GM21786 (cell line): Measurements from ENCODE around the gene MED7.
"Not testable (repeated sequence)": the region's sequence is repeated elsewhere in the genome, so short reads cannot be mapped to it uniquely, and the experiment has no call there.

Experiments
- ATAC-seq: cut with Tn5 transposase; IDR thresholded peaks from one replicate; pipeline ENCODE4 v1.9.1; 2021; ENCODE audit not compliant: unreplicated experiment

The MED7 gene, protein sequence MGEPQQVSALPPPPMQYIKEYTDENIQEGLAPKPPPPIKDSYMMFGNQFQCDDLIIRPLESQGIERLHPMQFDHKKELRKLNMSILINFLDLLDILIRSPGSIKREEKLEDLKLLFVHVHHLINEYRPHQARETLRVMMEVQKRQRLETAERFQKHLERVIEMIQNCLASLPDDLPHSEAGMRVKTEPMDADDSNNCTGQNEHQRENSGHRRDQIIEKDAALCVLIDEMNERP

GRCh38 chr5:157142317-157143126, at the start of gene MED7:
MED7 (minus strand) TSS chr5:157142865; CDS start chr5:157139431, 3,434 bp downstream.
- peak; percentile 100 for ATAC-seq

GRCh38 chr5:157189223-157189622, 46.6 kb upstream of the MED7 start:
- peak; percentile 89 for ATAC-seq

DNA sequence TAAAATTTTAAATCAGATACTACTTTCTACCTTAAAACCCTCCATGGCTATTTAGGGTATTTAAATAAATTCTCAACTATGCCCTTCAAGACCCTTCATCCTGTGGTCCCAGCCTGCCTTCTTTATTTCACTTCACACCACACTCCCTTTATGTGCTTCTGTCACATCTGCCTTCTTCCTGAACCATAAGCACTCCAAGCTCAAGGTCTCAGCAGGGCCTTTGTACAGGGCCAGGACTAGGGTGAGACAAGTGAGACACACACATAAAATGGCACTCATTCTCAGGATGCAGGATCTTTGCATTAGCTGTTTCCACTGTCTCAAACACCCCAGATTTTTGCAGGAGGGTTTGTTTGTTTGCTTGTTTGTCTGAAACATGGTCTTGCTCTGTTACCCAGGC, 45.6 kb upstream of the MED7 start:
- ATAC-seq, result no peak

DNA sequence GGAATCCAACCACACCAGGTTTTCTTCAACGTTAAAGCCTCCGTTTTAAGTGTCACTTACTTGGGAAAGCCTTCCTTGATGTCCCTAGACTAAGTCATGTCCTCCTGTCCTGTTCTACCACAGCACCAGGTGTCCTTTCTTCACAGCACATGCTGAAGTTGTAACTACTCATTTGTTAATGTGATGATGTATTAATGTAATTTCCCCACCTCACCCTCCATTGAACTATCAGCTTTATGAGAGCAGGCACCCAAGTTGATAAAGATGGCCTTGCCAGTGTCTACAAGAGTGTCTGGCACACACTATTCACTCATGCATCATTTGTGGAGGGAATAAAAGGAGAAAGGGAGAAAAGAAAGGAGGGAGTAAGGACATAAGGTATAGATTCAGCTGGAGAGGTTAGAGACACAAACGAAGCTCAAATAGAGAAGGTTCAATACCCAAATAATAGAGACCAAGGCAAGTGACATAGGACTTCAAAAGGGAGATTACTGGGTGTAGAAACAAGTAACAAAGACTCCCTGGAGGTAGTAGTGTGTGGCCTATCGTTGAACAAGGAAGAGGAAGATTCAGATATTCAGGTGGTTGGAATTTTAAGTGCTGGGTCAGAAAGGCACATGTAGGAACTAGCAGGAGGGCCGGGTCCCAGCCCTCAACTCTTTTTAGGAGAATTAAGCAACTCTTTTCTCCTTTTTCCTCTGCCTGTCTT, 44.5 kb upstream of the MED7 start:
- no peak for ATAC-seq

DNA sequence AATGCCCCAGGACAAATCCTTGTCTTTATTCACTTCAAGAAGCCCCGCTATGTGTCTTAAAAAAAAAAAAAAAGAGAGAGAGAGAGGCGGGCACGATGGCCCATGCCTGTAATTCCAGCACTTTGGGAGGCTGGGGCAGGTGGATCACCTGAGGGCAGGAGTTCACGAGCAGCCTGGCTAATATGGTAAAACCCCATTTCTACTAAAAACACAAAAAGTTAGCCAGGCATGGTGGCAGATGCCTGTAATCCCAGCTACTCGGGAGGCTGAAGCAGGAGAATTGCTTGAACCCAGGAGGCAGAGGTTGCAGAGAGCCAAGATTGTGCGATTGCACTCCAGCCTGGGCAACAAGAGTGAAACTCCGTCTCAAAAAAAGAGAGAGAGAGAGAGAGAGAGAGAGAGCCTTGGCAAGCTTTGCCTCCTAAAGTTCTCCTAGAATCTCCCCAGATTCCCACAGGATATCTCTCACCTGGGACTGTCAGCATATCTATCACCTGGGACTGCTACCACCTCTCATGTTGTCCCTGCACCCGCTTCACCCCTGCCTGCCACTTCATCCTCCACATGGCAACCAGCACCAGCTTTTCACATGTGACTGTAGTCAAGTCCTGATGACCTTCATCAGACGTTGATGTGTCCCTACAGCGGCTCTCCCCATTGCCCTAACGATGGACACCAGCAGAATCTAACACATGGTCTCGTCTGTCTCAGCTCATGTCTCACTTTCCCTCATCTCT, 43.8 kb upstream of the MED7 start:
- no peak for ATAC-seq

DNA sequence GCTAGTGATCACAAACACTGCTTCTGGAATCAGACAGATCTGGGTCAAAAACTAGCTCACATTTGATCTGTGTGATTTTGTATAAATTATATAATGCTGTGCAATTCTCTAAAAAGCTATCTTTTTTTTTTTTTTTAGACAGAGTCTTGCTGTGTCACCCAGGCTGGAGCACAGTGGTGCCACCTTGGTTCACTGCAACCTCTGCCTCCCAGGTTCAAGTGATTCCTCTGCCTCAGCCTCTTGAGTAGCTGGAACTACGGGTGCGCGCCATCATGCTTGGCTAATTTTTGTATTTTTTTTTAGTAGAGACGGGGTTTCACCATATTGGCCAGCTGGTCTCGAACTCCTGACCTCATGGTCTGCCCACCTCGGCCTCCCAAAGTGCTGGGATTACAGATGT, 42.5 kb upstream of the MED7 start:
- ATAC-seq, result not testable (repeated sequence)

GRCh38 chr5:157184117-157184670, 41.5 kb upstream of the MED7 start:
- no peak for ATAC-seq

GRCh38 chr5:157182143-157182757, 39.6 kb upstream of the MED7 start:
- no peak for ATAC-seq

DNA sequence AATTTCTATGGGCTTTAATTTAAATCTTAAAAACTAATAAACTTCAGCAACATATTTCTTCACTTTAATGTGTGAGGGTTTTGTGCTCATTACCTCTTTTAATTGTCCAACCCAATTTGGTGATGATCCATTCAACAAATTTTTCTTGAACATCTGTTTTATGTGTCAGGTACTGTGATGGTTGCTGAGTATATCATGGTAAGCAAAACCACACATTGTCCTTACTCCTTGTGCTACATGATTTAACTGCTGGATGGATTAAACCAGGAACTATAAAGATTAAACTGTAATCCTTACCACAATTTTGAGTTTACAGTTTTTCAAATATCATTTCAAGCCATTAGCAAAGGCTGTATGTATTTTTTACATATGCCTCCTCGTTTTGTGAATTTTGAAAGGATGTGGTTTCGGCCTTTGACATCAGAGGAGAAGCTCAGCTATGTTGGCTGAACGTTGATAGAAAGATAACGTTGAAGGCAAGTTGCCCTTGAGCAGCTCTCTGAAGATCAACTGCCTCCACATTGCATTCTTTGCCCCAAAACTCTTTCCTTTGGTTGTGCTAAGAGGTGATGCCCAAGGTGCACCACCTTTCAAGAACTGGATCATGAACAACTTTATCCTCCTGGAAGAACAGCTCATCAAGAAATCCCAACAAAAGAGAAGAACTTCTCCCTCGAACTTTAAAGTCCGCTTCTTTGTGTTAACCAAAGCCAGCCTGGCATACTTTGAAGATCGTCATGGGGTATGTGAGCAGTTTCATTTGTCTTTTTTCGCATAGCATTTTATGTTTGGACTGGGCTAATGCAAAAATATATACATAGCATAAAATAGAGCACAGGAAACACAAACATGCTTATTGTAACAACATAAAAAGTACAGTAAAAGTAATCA, 38.0 kb upstream of the MED7 start, which contains the start of gene ITK:
Gene ITK, plus strand, starts transcription at position 467 of the 891 bp plus-strand sequence. Its CDS starts 138 bp downstream, at position 605.
- ATAC-seq, result no peak

DNA sequence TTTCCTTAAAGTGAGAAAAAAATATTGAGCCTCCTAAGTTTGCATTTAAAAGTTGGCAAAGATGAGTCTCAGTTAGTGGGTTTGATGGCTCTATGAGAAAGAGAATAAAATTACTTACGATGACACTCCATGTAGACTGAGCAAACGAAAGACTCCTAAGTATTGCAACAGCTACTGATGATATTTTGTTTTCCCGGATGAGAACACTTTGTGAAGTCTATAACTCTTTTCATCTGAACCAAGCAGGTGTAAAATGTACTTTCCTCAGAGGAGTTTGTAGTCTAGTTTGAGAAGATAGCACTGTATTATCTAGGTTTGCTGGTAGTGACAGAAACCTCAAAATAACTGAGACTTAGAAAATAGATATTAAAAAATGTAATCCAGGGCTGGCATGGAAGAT, 36.3 kb upstream of the MED7 start:
- no peak for ATAC-seq

DNA sequence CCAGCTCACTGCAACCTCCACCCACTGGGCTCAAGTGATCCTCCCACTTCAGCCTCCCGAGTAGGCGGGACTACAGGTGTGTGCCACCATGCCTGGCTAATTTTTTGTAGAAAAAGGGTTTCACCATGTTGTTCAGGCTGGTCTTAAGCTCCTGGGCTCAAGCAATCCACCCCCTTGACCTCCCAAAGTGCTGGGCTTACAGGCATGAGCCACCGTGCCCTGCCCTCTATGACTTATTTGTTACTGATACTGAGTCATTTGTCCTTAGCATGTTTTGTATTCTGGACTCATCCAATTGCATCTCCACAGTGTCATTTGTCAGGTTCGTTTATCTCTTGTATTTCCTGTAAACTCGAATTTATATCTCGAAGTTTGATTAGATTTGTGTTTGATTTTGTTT, 35.3 kb upstream of the MED7 start:
- no peak for ATAC-seq

- no peak for ATAC-seq
Measured at GRCh38 chr5:157175071-157175612, 32.5 kb upstream of the MED7 start.

- peak; percentile 99 for ATAC-seq
Measured at GRCh38 chr5:157172403-157172802, 29.7 kb upstream of the MED7 start.

GRCh38 chr5:157168286-157168685, 25.6 kb upstream of the MED7 start:
- ATAC-seq, result no peak

DNA sequence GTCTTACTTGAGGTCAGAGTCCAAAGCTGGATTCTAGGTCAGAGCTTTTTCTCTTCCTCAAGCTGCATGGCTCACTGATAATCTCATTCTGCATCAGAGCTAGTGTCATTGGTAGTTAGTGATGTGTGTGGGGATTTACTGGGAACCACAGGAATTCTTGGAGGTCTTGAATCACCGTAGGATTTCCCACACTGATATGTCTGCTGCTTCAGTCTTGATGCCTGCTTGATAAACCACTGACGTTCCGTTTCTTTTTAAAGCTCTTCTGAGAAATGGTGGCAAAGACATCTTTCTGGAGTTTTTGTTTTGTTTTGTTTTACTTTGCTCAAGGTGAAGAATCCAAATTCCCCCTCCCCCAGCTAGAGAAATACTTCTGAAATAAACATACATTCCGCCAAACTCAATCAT, 24.6 kb upstream of the MED7 start:
- no peak for ATAC-seq

- ATAC-seq, result no peak
Measured at GRCh38 chr5:157166214-157167213, 23.8 kb upstream of the MED7 start, which contains the start of gene GARIN3. GARIN3 (minus strand) TSS chr5:157166264; CDS start chr5:157166168, 96 bp downstream.

GRCh38 chr5:157165668-157166067, 23.0 kb upstream of the MED7 start:
- ATAC-seq, result no peak

- no peak for ATAC-seq
Measured at GRCh38 chr5:157165261-157165660, 22.6 kb upstream of the MED7 start.
